Panc1 (cell line): ENCODE data around the gene CDKL1. TPM values are rescaled to one million over a fixed set of nuclear protein-coding genes. Genes with fewer than 3 reads are reported as not detected.

Source experiments
- ATAC-seq: fragments of 200-7000 bp; cut with Tn5 transposase; 2 replicates; pipeline ENCODE4 v1.9.1; 2020; ENCODE audit warnings: mild to moderate bottlenecking, moderate library complexity
- BruUV-seq: library from RNA; stranded (reverse); fragments of 400-500 nt; replicated peaks from 2 replicates; lab custom pipeline; 2021; lab: Mats Ljungman, UMichigan
- CTCF ChIA-PET: fragments of 300-600 bp; sonication (Branson Sonifier 250); formaldehyde crosslinking; loops from one replicate; lab custom pipeline; 2022; ENCODE audit warnings: antibody characterized with exemption; lab: Charles Lee
- POLR2A ChIA-PET: fragments of 300-600 bp; sonication (Branson Sonifier 250); formaldehyde crosslinking; loops from one replicate; lab custom pipeline; 2022; ENCODE audit warnings: antibody characterized with exemption; lab: Charles Lee
- DNase-seq: peaks from one replicate; pipeline ENCODE4 v3.0.0-alpha.2; 2010; ENCODE audit warnings: low read depth, low spot score
- H3K27ac ChIP-seq: 2 replicates; pipeline ENCODE4 v1.5.1; 2011; ENCODE audit warnings: mild to moderate bottlenecking, low read length, inconsistent platforms
- H3K27me3 ChIP-seq: fragments of 200-500 bp; sonication (Bioruptor generic); 2 replicates; pipeline ENCODE4 v1.6.0; 2014; ENCODE audit warnings: low read length, inconsistent platforms; ENCODE audit not compliant: control insufficient read depth, insufficient read depth
- H3K36me3 ChIP-seq: fragments of 200-500 bp; sonication (Bioruptor generic); 2 replicates; pipeline ENCODE4 v1.5.1; 2014; ENCODE audit warnings: inconsistent platforms, mild to moderate bottlenecking, low read length, moderate library complexity; ENCODE audit not compliant: control insufficient read depth, insufficient read depth
- H3K4me1 ChIP-seq: 2 replicates; pipeline ENCODE4 v1.5.1; 2011; ENCODE audit warnings: inconsistent platforms, mild to moderate bottlenecking, low read length, moderate library complexity; ENCODE audit not compliant: control insufficient read depth, insufficient read depth
- H3K4me3 ChIP-seq, 2 experiments: 2 replicates each; pipeline ENCODE4 v1.5.1; 2011 to 2012; ENCODE audit warnings: low read depth in 2 of 2, low read length in 2 of 2, mild to moderate bottlenecking in 2 of 2, inconsistent platforms in 1 of 2, moderate library complexity in 1 of 2
- H3K9me3 ChIP-seq: fragments of 200-500 bp; sonication (Bioruptor generic); 2 replicates; pipeline ENCODE4 v1.5.1; 2014; ENCODE audit warnings: low read depth, mild to moderate bottlenecking, inconsistent platforms, low read length, moderate library complexity; ENCODE audit not compliant: control insufficient read depth, insufficient read depth
- SIN3A ChIP-seq: IDR thresholded peaks from 2 replicates; pipeline ENCODE4 v1.6.1; 2012; ENCODE audit warnings: low read depth, mild to moderate bottlenecking, low read length, moderate library complexity, borderline replicate concordance; ENCODE audit not compliant: insufficient read depth
- TCF7L2 ChIP-seq: IDR thresholded peaks from 2 replicates; pipeline ENCODE4 v1.6.1; 2011; ENCODE audit warnings: mild to moderate bottlenecking, low read depth, low read length, inconsistent platforms
- in situ Hi-C: cut with HindIII; loops from 2 replicates; pipeline ENCODE4 v1.10.0; 2016; ENCODE audit warnings: low sequenced_read_pairs, low pct_unique_long_range_greater_than_20kb
- intact Hi-C: fragments of 100-400 bp; cut with micrococcal nuclease; formaldehyde crosslinking; loops from one replicate; pipeline ENCODE4 v1.10.0; 2022; ENCODE audit not compliant: unreplicated experiment
- total RNA-seq: library from RNA; stranded (reverse); gene quantifications from one replicate; pipeline ENCODE4 v1.2.1, GENCODE V29; 2021; ENCODE audit not compliant: unreplicated experiment
- TF ChIP-seq, protein P1 (sequence below), 2 experiments: IDR thresholded peaks; 2 replicates each; pipeline ENCODE4 v1.6.1; 2011 to 2012; ENCODE audit warnings: low read depth in 2 of 2, control low read depth in 1 of 2, low read length in 1 of 2, mild to moderate bottlenecking in 1 of 2, moderate library complexity in 1 of 2; ENCODE audit not compliant: insufficient read depth in 1 of 2

Gene CDKL1
- total RNA-seq, 1 experiment from 2014 or later, result 5.8 TPM

DNA sequence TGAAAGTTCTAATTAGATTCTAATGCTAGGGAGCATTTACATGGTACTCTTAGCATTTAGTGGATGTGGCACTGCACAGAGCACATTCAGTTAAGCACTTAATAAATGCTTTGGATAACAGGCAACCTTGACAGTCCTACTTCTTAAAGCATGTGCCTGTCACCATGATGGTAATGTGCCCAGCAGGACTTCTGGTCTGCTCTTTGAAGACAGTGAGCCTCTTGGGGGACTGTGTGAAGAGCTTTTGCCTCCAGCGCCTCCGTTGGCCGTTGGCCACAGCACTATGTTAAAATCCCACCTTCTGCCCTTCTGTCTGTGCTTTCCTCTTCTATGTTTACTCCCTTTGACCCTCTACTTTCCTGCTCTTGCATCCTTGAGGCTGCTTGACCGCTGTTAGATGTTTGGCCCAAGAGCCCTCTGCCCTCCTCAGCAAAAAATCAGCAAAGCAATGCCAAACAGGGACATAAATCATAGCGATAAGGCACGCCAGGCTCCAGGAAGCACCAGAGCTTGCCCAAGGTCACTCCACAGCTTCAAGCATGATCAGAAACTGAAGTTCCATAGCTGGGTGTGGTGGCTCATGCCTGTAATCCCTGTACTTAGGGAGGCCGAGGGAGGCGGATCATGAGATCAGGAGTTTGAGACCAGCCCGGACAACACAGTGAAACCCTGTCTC, 8.3 kb downstream of the CDKL1 start:
- Histone ChIP-seq H3K27me3 (no peaks in the 10 kb centered on the region), H3K4me1 (no peaks in the 10 kb centered on the region; the same call in 1 of the 2 replicates), H3K27ac (no peak overlapping the region), H3K9me3 (no peaks in the 10 kb centered on the region), H3K36me3 (no peaks in the 10 kb centered on the region), H3K4me3 (no peak overlapping the region)
- POLR2A ChIA-PET, result no interaction called here
- TF ChIP-seq, protein P1, sequence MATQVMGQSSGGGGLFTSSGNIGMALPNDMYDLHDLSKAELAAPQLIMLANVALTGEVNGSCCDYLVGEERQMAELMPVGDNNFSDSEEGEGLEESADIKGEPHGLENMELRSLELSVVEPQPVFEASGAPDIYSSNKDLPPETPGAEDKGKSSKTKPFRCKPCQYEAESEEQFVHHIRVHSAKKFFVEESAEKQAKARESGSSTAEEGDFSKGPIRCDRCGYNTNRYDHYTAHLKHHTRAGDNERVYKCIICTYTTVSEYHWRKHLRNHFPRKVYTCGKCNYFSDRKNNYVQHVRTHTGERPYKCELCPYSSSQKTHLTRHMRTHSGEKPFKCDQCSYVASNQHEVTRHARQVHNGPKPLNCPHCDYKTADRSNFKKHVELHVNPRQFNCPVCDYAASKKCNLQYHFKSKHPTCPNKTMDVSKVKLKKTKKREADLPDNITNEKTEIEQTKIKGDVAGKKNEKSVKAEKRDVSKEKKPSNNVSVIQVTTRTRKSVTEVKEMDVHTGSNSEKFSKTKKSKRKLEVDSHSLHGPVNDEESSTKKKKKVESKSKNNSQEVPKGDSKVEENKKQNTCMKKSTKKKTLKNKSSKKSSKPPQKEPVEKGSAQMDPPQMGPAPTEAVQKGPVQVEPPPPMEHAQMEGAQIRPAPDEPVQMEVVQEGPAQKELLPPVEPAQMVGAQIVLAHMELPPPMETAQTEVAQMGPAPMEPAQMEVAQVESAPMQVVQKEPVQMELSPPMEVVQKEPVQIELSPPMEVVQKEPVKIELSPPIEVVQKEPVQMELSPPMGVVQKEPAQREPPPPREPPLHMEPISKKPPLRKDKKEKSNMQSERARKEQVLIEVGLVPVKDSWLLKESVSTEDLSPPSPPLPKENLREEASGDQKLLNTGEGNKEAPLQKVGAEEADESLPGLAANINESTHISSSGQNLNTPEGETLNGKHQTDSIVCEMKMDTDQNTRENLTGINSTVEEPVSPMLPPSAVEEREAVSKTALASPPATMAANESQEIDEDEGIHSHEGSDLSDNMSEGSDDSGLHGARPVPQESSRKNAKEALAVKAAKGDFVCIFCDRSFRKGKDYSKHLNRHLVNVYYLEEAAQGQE (IDR thresholded peaks at IDR 0.05; ENCODE audit: insufficient read depth in 1 of 2, low read depth in 2 of 2, low read length in 1 of 2), result no peak
- TF ChIP-seq SIN3A (no peak), TCF7L2 (no peak)
- ATAC-seq (no peak), DNase-seq (no peak)
- in situ Hi-C loops, result no loop called here
- intact Hi-C loops, result no loop called here
- BruUV-seq, result no TSS peak
- CTCF ChIA-PET, result interaction anchor here (0.6 kb wide), 1 partner anchor 10 kb away, joined by 3 read pairs; no protein-coding TSS in a partner anchor

DNA sequence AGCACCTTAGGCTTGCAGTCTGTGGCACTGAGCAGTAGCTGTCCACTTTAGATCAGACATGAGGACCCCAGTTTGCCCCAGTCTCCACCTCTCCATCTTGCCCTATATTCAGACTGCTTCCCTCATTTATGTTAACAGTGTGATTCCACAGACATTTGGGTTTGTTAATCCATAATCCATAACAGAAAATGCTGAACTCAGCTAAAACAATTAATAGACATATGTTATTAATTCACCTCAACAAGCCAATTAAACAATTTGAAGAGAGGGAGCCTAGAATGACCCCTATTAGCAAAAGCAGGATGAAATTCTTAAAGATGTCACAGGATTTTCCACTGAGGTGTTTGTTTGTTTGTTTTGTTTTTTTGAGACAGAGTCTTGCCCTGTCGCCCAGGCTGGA, 9.1 kb downstream of the CDKL1 start:
- TF ChIP-seq, protein P1 (IDR thresholded peaks at IDR 0.05; ENCODE audit: insufficient read depth in 1 of 2, low read depth in 2 of 2, low read length in 1 of 2), result no peak
- no peak for ATAC-seq
- ChIA-PET CTCF (no interaction called here), POLR2A (interaction anchor here (0.5 kb wide), 1 partner anchor 54 kb away, joined by 19 read pairs; no protein-coding TSS in a partner anchor)
- no peak overlapping the region for H3K27ac ChIP-seq
- intact Hi-C loops, result no loop called here
- no peak overlapping the region for H3K4me3 ChIP-seq
- H3K36me3 ChIP-seq, result no peaks in the 10 kb centered on the region
- H3K9me3 ChIP-seq, result no peaks in the 10 kb centered on the region
- in situ Hi-C loops, result no loop called here
- H3K4me1 ChIP-seq, result no peaks in the 10 kb centered on the region
- no peak for DNase-seq
- H3K27me3 ChIP-seq, result no peaks in the 10 kb centered on the region
- BruUV-seq, result no TSS peak
